ENCODE data around the gene MGME1.
"Not testable (repeated sequence)": the region's sequence is repeated elsewhere in the genome, so short reads cannot be mapped to it uniquely, and the experiment has no call there.

The MGME1 gene

GRCh38 chr20:17941087-17941825 is 27.6 kb upstream of the MGME1 start:
- no peak for DNase-seq

GRCh38 chr20:17941826-17942196 is 27.0 kb upstream of the MGME1 start:
- DNase-seq = no peak

GRCh38 chr20:17943343-17943742 is 25.5 kb upstream of the MGME1 start:
- no peak for DNase-seq

GRCh38 chr20:17944854-17945474 is 23.9 kb upstream of the MGME1 start:
- no peak for DNase-seq

- DNase-seq = no peak
Observed at GRCh38 chr20:17946040-17946439, 22.8 kb upstream of the MGME1 start.

- DNase-seq = no peak
Observed at GRCh38 chr20:17946572-17947473, 22.0 kb upstream of the MGME1 start.

GRCh38 chr20:17947474-17947815 is 21.4 kb upstream of the MGME1 start:
- DNase-seq = no peak

GRCh38 chr20:17948442-17948841 is 20.4 kb upstream of the MGME1 start:
- no peak for DNase-seq

GRCh38 chr20:17949899-17950298 is 18.9 kb upstream of the MGME1 start:
- DNase-seq = no peak

- no peak for DNase-seq
Observed at GRCh38 chr20:17950670-17951069, 18.1 kb upstream of the MGME1 start.

- no peak for DNase-seq
Observed at GRCh38 chr20:17951323-17951722, 17.5 kb upstream of the MGME1 start.

- DNase-seq = no peak
Observed at GRCh38 chr20:17952692-17953684, 15.8 kb upstream of the MGME1 start.

- DNase-seq = no peak
Observed at GRCh38 chr20:17953935-17954334, 14.9 kb upstream of the MGME1 start.

- no peak for DNase-seq
Observed at GRCh38 chr20:17955302-17955701, 13.5 kb upstream of the MGME1 start.

GRCh38 chr20:17956099-17956685 is 12.6 kb upstream of the MGME1 start:
- no peak for DNase-seq

GRCh38 chr20:17957505-17958363 is 11.1 kb upstream of the MGME1 start:
- DNase-seq = no peak

- no peak for DNase-seq
Observed at GRCh38 chr20:17958373-17959256, 10.2 kb upstream of the MGME1 start.

GRCh38 chr20:17959257-17959627 is 9.6 kb upstream of the MGME1 start:
- no peak for DNase-seq

GRCh38 chr20:17960400-17960885 is 8.4 kb upstream of the MGME1 start:
- not testable (repeated sequence) for DNase-seq
